ENCODE results near the gene TMEM272. TPM values are rescaled to one million over a fixed set of nuclear protein-coding genes. Genes with fewer than 3 reads are reported as not detected.

Gene TMEM272
- total RNA-seq, 1 donor from 2014 or later: not detected

GRCh38 chr13:51783428-51784094 lies 61.4 kb downstream of the TMEM272 start:
- TF ChIP-seq CTCF (IDR thresholded peaks at IDR 0.05): no peak
- H3K27me3 Mint-ChIP-seq: no peaks in the 10 kb centered on the region
- H3K4me3 Mint-ChIP-seq: no peak overlapping the region
- CTCF ChIA-PET: interaction anchor here (1.5 kb wide), 1 partner anchor 14 kb away, joined by 3 read pairs; no protein-coding TSS in a partner anchor
- peaks cover 18% of the 10 kb centered on the region for H3K36me3 Mint-ChIP-seq (ENCODE audit: low read depth)
- intact Hi-C loops (cut with micrococcal nuclease): no loop called here
- peaks cover 16% of the 10 kb centered on the region for H3K4me1 Mint-ChIP-seq
- H3K9me3 Mint-ChIP-seq: no peaks in the 10 kb centered on the region
- no peak overlapping the region for H3K27ac Mint-ChIP-seq
- DNase-seq (no peak), ATAC-seq (ENCODE audit: low read depth) (no peak)
- POLR2A ChIA-PET: interaction anchor here (0.6 kb wide), 1 partner anchor 23 kb away, joined by 3 read pairs; no protein-coding TSS in a partner anchor

- Mint-ChIP-seq H3K27me3 (no peaks in the 10 kb centered on the region), H3K4me1 (peaks cover 16% of the 10 kb centered on the region), H3K4me3 (no peak overlapping the region), H3K27ac (no peak overlapping the region), H3K9me3 (no peaks in the 10 kb centered on the region), H3K36me3 (ENCODE audit: low read depth) (peaks cover 15% of the 10 kb centered on the region)
- ChIA-PET CTCF (interaction anchor here (1.1 to 1.5 kb wide), 2 partner anchors 16 to 348 kb away, joined by 3 read pairs; no protein-coding TSS in a partner anchor), POLR2A (no interaction called here)
- intact Hi-C loops (cut with micrococcal nuclease): no loop called here
- DNase-seq: no peak
- TF ChIP-seq CTCF (IDR thresholded peaks at IDR 0.05): no peak
- no peak for ATAC-seq (ENCODE audit: low read depth)
Observed at GRCh38 chr13:51782026-51782710, 62.8 kb downstream of the TMEM272 start.

- Mint-ChIP-seq H3K4me3 (no peak overlapping the region), H3K27ac (no peak overlapping the region), H3K36me3 (ENCODE audit: low read depth) (peaks cover 11% of the 10 kb centered on the region), H3K4me1 (peaks cover 16% of the 10 kb centered on the region), H3K27me3 (no peaks in the 10 kb centered on the region), H3K9me3 (no peaks in the 10 kb centered on the region)
- intact Hi-C loops (cut with micrococcal nuclease): loop anchor here (2.0 kb wide), 1 partner anchor 17 kb away; no protein-coding TSS in a partner anchor
- DNase-seq (no peak), ATAC-seq (ENCODE audit: low read depth) (peak; percentile 60)
- no peak for TF ChIP-seq CTCF (IDR thresholded peaks at IDR 0.05)
- POLR2A ChIA-PET: interaction anchor here (1.4 kb wide), 1 partner anchor 330 kb away, joined by 4 read pairs; no protein-coding TSS in a partner anchor
- CTCF ChIA-PET: interaction anchor here (0.8 to 1.1 kb wide), 2 partner anchors 172 to 347 kb away, joined by 3 read pairs; no protein-coding TSS in a partner anchor
Observed at GRCh38 chr13:51781246-51782022, 63.5 kb downstream of the TMEM272 start.

- no peak for DNase-seq
- no peak overlapping the region for H3K27ac Mint-ChIP-seq
- no peak for ATAC-seq (ENCODE audit: low read depth)
- H3K36me3 Mint-ChIP-seq (ENCODE audit: low read depth): peaks cover 2% of the 10 kb centered on the region
- no peak overlapping the region for H3K4me3 Mint-ChIP-seq
- no peak for TF ChIP-seq CTCF (IDR thresholded peaks at IDR 0.05)
- no peaks in the 10 kb centered on the region for H3K27me3 Mint-ChIP-seq
- intact Hi-C loops (cut with micrococcal nuclease): loop anchor here (2.0 kb wide), 1 partner anchor 15 kb away; no protein-coding TSS in a partner anchor
- CTCF ChIA-PET: interaction anchor here (0.8 kb wide), 1 partner anchor 171 kb away, joined by 3 read pairs; no protein-coding TSS in a partner anchor
- POLR2A ChIA-PET: interaction anchor here (1.4 kb wide), 1 partner anchor 329 kb away, joined by 4 read pairs; no protein-coding TSS in a partner anchor
- H3K9me3 Mint-ChIP-seq: no peaks in the 10 kb centered on the region
- peaks cover 16% of the 10 kb centered on the region for H3K4me1 Mint-ChIP-seq
Observed at GRCh38 chr13:51780099-51780498, 64.9 kb downstream of the TMEM272 start.

Measured in activated B cell treated with CpG ODN at 0.5 μM for 24 hours (primary cell).